ENCODE results near the gene YPEL3.

DNA sequence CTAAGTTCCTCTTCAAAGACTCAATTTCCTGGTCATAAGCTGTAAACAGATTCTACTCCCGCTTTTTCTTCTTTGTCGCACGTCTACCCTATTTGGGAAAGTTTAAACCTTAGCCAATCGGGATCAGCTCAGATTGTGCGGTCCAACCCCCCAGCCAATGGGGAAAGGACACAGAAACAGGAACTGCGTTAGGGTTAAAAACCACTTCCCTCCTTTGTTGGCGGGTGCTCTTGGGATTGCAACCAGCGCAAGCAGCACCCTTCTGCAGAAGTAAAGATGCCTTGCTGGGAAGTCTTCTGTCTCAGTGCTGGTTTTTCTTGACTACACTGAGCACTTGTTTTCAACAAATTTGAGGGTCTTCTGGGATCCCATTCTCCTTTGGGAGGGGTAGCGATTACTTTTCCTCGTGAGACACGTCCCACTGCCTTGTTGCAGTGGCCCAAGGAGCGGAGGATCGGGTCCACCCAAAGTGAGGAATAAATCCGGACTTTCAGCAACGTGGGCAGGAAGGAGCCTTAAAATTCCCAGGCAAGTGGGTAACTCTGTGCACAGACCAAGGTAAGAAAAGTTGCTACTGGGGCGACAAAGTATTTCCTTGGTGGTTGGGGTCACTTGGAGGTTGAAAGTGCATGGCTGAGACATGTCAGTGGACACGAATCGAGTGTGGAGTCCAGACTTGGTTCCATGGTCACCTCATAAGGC lies 1.0 kb upstream of the YPEL3 start:
- TF ChIP-seq, protein P1, sequence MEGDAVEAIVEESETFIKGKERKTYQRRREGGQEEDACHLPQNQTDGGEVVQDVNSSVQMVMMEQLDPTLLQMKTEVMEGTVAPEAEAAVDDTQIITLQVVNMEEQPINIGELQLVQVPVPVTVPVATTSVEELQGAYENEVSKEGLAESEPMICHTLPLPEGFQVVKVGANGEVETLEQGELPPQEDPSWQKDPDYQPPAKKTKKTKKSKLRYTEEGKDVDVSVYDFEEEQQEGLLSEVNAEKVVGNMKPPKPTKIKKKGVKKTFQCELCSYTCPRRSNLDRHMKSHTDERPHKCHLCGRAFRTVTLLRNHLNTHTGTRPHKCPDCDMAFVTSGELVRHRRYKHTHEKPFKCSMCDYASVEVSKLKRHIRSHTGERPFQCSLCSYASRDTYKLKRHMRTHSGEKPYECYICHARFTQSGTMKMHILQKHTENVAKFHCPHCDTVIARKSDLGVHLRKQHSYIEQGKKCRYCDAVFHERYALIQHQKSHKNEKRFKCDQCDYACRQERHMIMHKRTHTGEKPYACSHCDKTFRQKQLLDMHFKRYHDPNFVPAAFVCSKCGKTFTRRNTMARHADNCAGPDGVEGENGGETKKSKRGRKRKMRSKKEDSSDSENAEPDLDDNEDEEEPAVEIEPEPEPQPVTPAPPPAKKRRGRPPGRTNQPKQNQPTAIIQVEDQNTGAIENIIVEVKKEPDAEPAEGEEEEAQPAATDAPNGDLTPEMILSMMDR (IDR thresholded peaks at IDR 0.05): no peak
- TF ChIP-seq EZH2 (IDR thresholded peaks at IDR 0.05): no peak

Data from neural progenitor cell (in vitro differentiated cells).